HEK293 (cell line): ENCODE measurements around the gene AFG3L2.

Experiments
- CTCF ChIA-PET: fragments of 350-600 bp; formaldehyde crosslinking; extraction: SDS; loops from one replicate; lab custom pipeline; 2021; ENCODE audit warnings: antibody characterized with exemption; lab: Yijun Ruan, JAX
- POLR2A ChIA-PET: fragments of 300-600 bp; formaldehyde crosslinking; extraction: SDS; loops from one replicate; lab custom pipeline; 2020; ENCODE audit warnings: antibody characterized with exemption, inconsistent platforms; lab: Yijun Ruan, JAX
- H3K27ac ChIP-seq: fragments of 200-500 bp; sonication (Bioruptor generic); 2 replicates; pipeline ENCODE4 v1.5.1; 2014; ENCODE audit warnings: low read depth, low read length, control low read depth, inconsistent platforms; ENCODE audit errors: extremely low read depth
- H3K36me3 ChIP-seq, 2 experiments: fragments of 200-500 bp in 1 of 2; sonication (Bioruptor generic) in 1 of 2; 1 replicate in 1 of 2; 2 replicates in 1 of 2; pipeline ENCODE4 v1.5.1; 2014 to 2017; ENCODE audit warnings: inconsistent platforms in 2 of 2, low read length in 2 of 2; ENCODE audit not compliant: control insufficient read depth in 2 of 2, insufficient read depth in 1 of 2
- H3K4me1 ChIP-seq: fragments of 200-500 bp; sonication (Bioruptor generic); 2 replicates; pipeline ENCODE4 v1.5.1; 2014; ENCODE audit warnings: mild to moderate bottlenecking, low read length, inconsistent platforms; ENCODE audit not compliant: control insufficient read depth, insufficient read depth
- H3K4me3 ChIP-seq: 2 replicates; pipeline ENCODE4 v1.5.1; 2011; ENCODE audit warnings: low read depth, mild to moderate bottlenecking, control low read depth, low read length, moderate library complexity
- H3K9me3 ChIP-seq: fragments of 200-500 bp; sonication (Bioruptor generic); 2 replicates; pipeline ENCODE4 v1.5.1; 2014; ENCODE audit warnings: low read depth, low read length, inconsistent platforms; ENCODE audit not compliant: control insufficient read depth, insufficient read depth
- FEZF1 ChIP-seq: fragments of 450-650 bp; formaldehyde crosslinking; IDR thresholded peaks from 2 replicates; pipeline ENCODE4 v1.5.1; 2016; ENCODE audit warnings: missing biosample characterization, missing genetic modification characterization
- PRDM2 ChIP-seq: fragments of 450-650 bp; formaldehyde crosslinking; IDR thresholded peaks from 2 replicates; pipeline ENCODE4 v1.5.1; 2016; ENCODE audit warnings: missing biosample characterization, missing genetic modification characterization, borderline replicate concordance
- TRIM28 ChIP-seq: IDR thresholded peaks from 2 replicates; pipeline ENCODE4 v1.6.1; 2011; ENCODE audit warnings: low read length, control low read depth, borderline replicate concordance
- YY2 ChIP-seq: fragments of 450-650 bp; formaldehyde crosslinking; IDR thresholded peaks from 2 replicates; pipeline ENCODE4 v1.5.1; 2016; ENCODE audit warnings: missing biosample characterization, missing genetic modification characterization
- ZBTB7A ChIP-seq: fragments of 450-650 bp; formaldehyde crosslinking; IDR thresholded peaks from 2 replicates; pipeline ENCODE4 v1.5.1; 2016; ENCODE audit warnings: low read depth, missing biosample characterization, missing genetic modification characterization
- ZEB2 ChIP-seq: fragments of 450-650 bp; formaldehyde crosslinking; IDR thresholded peaks from 2 replicates; pipeline ENCODE4 v1.5.1; 2016; ENCODE audit warnings: missing biosample characterization, missing genetic modification characterization
- ZNF155 ChIP-seq: fragments of 450-650 bp; formaldehyde crosslinking; IDR thresholded peaks from 2 replicates; pipeline ENCODE4 v1.5.1; 2016; ENCODE audit warnings: missing biosample characterization, missing genetic modification characterization
- ZNF280C ChIP-seq: fragments of 450-650 bp; formaldehyde crosslinking; IDR thresholded peaks from 2 replicates; pipeline ENCODE4 v1.5.1; 2016; ENCODE audit warnings: missing biosample characterization, missing genetic modification characterization
- ZNF324 ChIP-seq: fragments of 450-650 bp; formaldehyde crosslinking; IDR thresholded peaks from 2 replicates; pipeline ENCODE4 v1.5.1; 2016; ENCODE audit warnings: missing biosample characterization, missing genetic modification characterization
- ZNF398 ChIP-seq: fragments of 450-650 bp; formaldehyde crosslinking; IDR thresholded peaks from 2 replicates; pipeline ENCODE4 v1.5.1; 2017; ENCODE audit warnings: missing biosample characterization, missing genetic modification characterization
- ZNF514 ChIP-seq: fragments of 450-650 bp; formaldehyde crosslinking; IDR thresholded peaks from 2 replicates; pipeline ENCODE4 v1.5.1; 2016; ENCODE audit warnings: missing biosample characterization, missing genetic modification characterization
- ZNF629 ChIP-seq: fragments of 450-650 bp; formaldehyde crosslinking; IDR thresholded peaks from 2 replicates; pipeline ENCODE4 v1.5.1; 2017; ENCODE audit warnings: missing biosample characterization, missing genetic modification characterization
- ZNF701 ChIP-seq: fragments of 450-650 bp; formaldehyde crosslinking; IDR thresholded peaks from 2 replicates; pipeline ENCODE4 v1.5.1; 2016; ENCODE audit warnings: missing biosample characterization, missing genetic modification characterization
- ZNF747 ChIP-seq: fragments of 450-650 bp; formaldehyde crosslinking; IDR thresholded peaks from 2 replicates; pipeline ENCODE4 v1.5.1; 2016; ENCODE audit warnings: missing biosample characterization, missing genetic modification characterization
- ZSCAN4 ChIP-seq: fragments of 450-650 bp; formaldehyde crosslinking; IDR thresholded peaks from 2 replicates; pipeline ENCODE4 v1.5.1; 2017; ENCODE audit warnings: missing biosample characterization, missing genetic modification characterization

The AFG3L2 gene

GRCh38 chr18:12329125-12329698, 47.8 kb downstream of the AFG3L2 start:
- H3K36me3 ChIP-seq, result peaks cover 34 to 67% of the 10 kb centered on the region in 2 experiments
- TF ChIP-seq ZNF398 (tag by site-specific recombination), result no peak
- TF ChIP-seq ZNF747, result no peak
- no peak for TF ChIP-seq FEZF1 (tag by site-specific recombination)
- TF ChIP-seq ZNF514 (tag by site-specific recombination), result no peak
- TF ChIP-seq ZBTB7A (tag by site-specific recombination), result no peak
- no peak for TF ChIP-seq ZNF280C
- TF ChIP-seq PRDM2 (tag by site-specific recombination), result no peak
- no peak for TF ChIP-seq ZNF701
- TF ChIP-seq ZNF155 (tag by site-specific recombination), result no peak
- no peak for TF ChIP-seq YY2 (tag by site-specific recombination)
- TF ChIP-seq TRIM28, result no peak
- no peak for TF ChIP-seq ZNF324 (tag by site-specific recombination)
- no peak for TF ChIP-seq ZSCAN4 (tag by site-specific recombination)
- TF ChIP-seq ZNF629, result no peak
- no peak for TF ChIP-seq ZEB2 (tag by site-specific recombination)
- ChIA-PET POLR2A (interaction anchor here (2.3 kb wide), 1 partner anchor 48 kb away, joined by 14 read pairs; the partner anchor contains the start of gene AFG3L2), CTCF (interaction anchor here (0.6 to 2.9 kb wide), 10 partner anchors 10 to 192 kb away, joined by 3 to 101 read pairs (median 7); partner anchors contain the start of gene TUBB6)
- no peaks in the 10 kb centered on the region; the same call in 1 of the 2 replicates for H3K4me1 ChIP-seq
- H3K9me3 ChIP-seq, result no peaks in the 10 kb centered on the region
- H3K27ac ChIP-seq, result no peak overlapping the region
- H3K4me3 ChIP-seq, result no peak overlapping the region
